GM12878 (cell line): ENCODE measurements around the gene CXorf66.
"Not testable (repeated sequence)": the region's sequence is repeated elsewhere in the genome, so short reads cannot be mapped to it uniquely, and the experiment has no call there.

Experiments
- ATF7 ChIP-seq: fragments of 450-650 bp; IDR thresholded peaks from 2 replicates; pipeline ENCODE4 v1.6.1; 2016; ENCODE audit warnings: low read depth, mild to moderate bottlenecking
- KAT2A ChIP-seq: conservative IDR thresholded peaks from 2 replicates; pipeline ENCODE4 v1.6.1; 2011; ENCODE audit warnings: low read depth, low read length; ENCODE audit not compliant: control insufficient read depth
- POLR2A ChIP-seq: IDR thresholded peaks from 2 replicates; pipeline ENCODE4 v1.6.1; 2011; ENCODE audit warnings: low read depth, mild to moderate bottlenecking, low read length
- POLR2AphosphoS2 ChIP-seq: IDR thresholded peaks from 2 replicates; pipeline ENCODE4 v1.6.1; 2011; ENCODE audit warnings: low read depth, mild to moderate bottlenecking, low read length, improper control_type of control experiment, moderate library complexity
- RFX5 ChIP-seq: IDR thresholded peaks from 2 replicates; pipeline ENCODE4 v1.6.1; 2011; ENCODE audit warnings: low read depth, low read length, improper control_type of control experiment
- STAT3 ChIP-seq: IDR thresholded peaks from 2 replicates; pipeline ENCODE4 v1.6.1; 2011; ENCODE audit warnings: low read depth, low read length, improper control_type of control experiment
- TCF7 ChIP-seq: IDR thresholded peaks from 2 replicates; pipeline ENCODE4 v1.6.1; 2014; ENCODE audit warnings: antibody characterized with exemption, borderline replicate concordance
- ZBED1 ChIP-seq: IDR thresholded peaks from 2 replicates; pipeline ENCODE4 v1.6.1; 2016; ENCODE audit warnings: borderline replicate concordance
- ZNF207 ChIP-seq: fragments of 450-650 bp; IDR thresholded peaks from 2 replicates; pipeline ENCODE4 v1.6.1; 2014; ENCODE audit warnings: antibody characterized with exemption, mild to moderate bottlenecking, borderline replicate concordance
- TF ChIP-seq, protein P1 (sequence below), 3 experiments: IDR thresholded peaks in 2 of 3; conservative IDR thresholded peaks in 1 of 3; 2 replicates each; pipeline ENCODE4 v1.5.1; 2011; ENCODE audit warnings: low read depth in 3 of 3, low read length in 3 of 3, mild to moderate bottlenecking in 3 of 3, control low read depth in 2 of 3, moderate library complexity in 2 of 3, inconsistent platforms in 1 of 3, mixed read lengths in 1 of 3; ENCODE audit not compliant: control insufficient read depth in 2 of 3, insufficient read depth in 1 of 3; ENCODE audit errors: extremely low read depth in 1 of 3
- TF ChIP-seq, protein P2 (sequence below): fragments of 450-650 bp; IDR thresholded peaks from 2 replicates; pipeline ENCODE4 v1.6.1; 2017; ENCODE audit warnings: antibody characterized with exemption, mild to moderate bottlenecking, moderate library complexity

DNA sequence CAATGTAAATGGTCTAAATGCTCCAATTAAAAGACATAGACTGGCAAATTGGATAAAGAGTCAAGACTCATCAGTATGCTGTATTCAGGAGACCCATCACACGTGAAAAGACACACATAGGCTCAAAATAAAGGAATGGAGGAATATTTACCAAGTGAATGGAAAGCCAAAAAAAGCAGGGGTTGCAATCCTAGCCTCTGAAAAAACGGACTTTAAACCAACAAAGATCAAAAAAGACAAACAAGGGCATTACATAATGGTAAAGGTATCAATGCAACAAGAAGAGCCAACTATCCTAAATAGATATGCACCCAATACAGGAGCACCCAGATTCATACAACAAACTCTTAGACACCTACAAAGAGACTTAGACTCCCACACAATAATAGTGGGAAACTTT is 4.2 kb downstream of the CXorf66 start:
- not testable (repeated sequence) for TF ChIP-seq KAT2A, STAT3, TCF7, ATF7, POLR2A, ZNF207, ZBED1, POLR2AphosphoS2, RFX5
- TF ChIP-seq, protein P1, sequence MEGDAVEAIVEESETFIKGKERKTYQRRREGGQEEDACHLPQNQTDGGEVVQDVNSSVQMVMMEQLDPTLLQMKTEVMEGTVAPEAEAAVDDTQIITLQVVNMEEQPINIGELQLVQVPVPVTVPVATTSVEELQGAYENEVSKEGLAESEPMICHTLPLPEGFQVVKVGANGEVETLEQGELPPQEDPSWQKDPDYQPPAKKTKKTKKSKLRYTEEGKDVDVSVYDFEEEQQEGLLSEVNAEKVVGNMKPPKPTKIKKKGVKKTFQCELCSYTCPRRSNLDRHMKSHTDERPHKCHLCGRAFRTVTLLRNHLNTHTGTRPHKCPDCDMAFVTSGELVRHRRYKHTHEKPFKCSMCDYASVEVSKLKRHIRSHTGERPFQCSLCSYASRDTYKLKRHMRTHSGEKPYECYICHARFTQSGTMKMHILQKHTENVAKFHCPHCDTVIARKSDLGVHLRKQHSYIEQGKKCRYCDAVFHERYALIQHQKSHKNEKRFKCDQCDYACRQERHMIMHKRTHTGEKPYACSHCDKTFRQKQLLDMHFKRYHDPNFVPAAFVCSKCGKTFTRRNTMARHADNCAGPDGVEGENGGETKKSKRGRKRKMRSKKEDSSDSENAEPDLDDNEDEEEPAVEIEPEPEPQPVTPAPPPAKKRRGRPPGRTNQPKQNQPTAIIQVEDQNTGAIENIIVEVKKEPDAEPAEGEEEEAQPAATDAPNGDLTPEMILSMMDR (IDR thresholded peaks at IDR 0.05 in 2 of 3, conservative IDR thresholded peaks at IDR 0.05 in 1 of 3; ENCODE audit: control insufficient read depth in 2 of 3, extremely low read depth in 1 of 3, insufficient read depth in 1 of 3, low read depth in 3 of 3, low read length in 3 of 3), result not testable (repeated sequence)
- TF ChIP-seq, protein P2, sequence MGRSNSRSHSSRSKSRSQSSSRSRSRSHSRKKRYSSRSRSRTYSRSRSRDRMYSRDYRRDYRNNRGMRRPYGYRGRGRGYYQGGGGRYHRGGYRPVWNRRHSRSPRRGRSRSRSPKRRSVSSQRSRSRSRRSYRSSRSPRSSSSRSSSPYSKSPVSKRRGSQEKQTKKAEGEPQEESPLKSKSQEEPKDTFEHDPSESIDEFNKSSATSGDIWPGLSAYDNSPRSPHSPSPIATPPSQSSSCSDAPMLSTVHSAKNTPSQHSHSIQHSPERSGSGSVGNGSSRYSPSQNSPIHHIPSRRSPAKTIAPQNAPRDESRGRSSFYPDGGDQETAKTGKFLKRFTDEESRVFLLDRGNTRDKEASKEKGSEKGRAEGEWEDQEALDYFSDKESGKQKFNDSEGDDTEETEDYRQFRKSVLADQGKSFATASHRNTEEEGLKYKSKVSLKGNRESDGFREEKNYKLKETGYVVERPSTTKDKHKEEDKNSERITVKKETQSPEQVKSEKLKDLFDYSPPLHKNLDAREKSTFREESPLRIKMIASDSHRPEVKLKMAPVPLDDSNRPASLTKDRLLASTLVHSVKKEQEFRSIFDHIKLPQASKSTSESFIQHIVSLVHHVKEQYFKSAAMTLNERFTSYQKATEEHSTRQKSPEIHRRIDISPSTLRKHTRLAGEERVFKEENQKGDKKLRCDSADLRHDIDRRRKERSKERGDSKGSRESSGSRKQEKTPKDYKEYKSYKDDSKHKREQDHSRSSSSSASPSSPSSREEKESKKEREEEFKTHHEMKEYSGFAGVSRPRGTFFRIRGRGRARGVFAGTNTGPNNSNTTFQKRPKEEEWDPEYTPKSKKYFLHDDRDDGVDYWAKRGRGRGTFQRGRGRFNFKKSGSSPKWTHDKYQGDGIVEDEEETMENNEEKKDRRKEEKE, result not testable (repeated sequence)
